Suprapubic skin (tissue), 4 donors: ENCODE results near the gene ADGRD1. TPM values are rescaled to one million over a fixed set of nuclear protein-coding genes. Genes with fewer than 3 reads are reported as not detected.

ENCODE experiments used
- DNase-seq, 2 donors: peaks; one replicate each; pipeline ENCODE4 v3.0.0-alpha.2; 2019; ENCODE audit warnings: low spot score in 2 of 2
- H3K27ac ChIP-seq: fragments of 200-600 bp; sonication (generic); one replicate; pipeline ENCODE4 v1.5.1; 2019
- H3K27me3 ChIP-seq: fragments of 200-600 bp; sonication (generic); one replicate; pipeline ENCODE4 v1.5.1; 2019
- H3K36me3 ChIP-seq: fragments of 200-600 bp; sonication (generic); one replicate; pipeline ENCODE4 v1.5.1; 2019
- H3K4me1 ChIP-seq: fragments of 200-600 bp; sonication (generic); one replicate; pipeline ENCODE4 v1.5.1; 2019
- H3K4me3 ChIP-seq: fragments of 200-600 bp; sonication (generic); one replicate; pipeline ENCODE4 v1.5.1; 2019; ENCODE audit warnings: mild to moderate bottlenecking
- H3K9me3 ChIP-seq: fragments of 200-600 bp; sonication (generic); one replicate; pipeline ENCODE4 v1.5.1; 2019
- CTCF ChIP-seq, 2 donors: fragments of 200-600 bp in 1 of 2; fragments of 450-650 bp in 1 of 2; sonication (generic) in 1 of 2; IDR thresholded peaks; one replicate each; pipeline ENCODE4 v1.5.1; 2016 to 2019; ENCODE audit warnings: antibody characterized with exemption in 2 of 2, mild to moderate bottlenecking in 1 of 2, moderate library complexity in 1 of 2
- EP300 ChIP-seq: sonication (generic); formaldehyde crosslinking; IDR thresholded peaks from one replicate; pipeline ENCODE4 v1.6.1; 2017; ENCODE audit warnings: antibody characterized with exemption
- POLR2A ChIP-seq, 2 donors: fragments of 450-650 bp; IDR thresholded peaks; one replicate each; pipeline ENCODE4 v1.6.1; 2017; ENCODE audit warnings: antibody characterized with exemption in 2 of 2, mild to moderate bottlenecking in 2 of 2, moderate library complexity in 2 of 2
- POLR2AphosphoS5 ChIP-seq, 3 donors: sonication (generic); formaldehyde crosslinking; IDR thresholded peaks; one replicate each; pipeline ENCODE4 v1.6.1; 2017; ENCODE audit warnings: antibody characterized with exemption in 3 of 3
- WGBS: methylation state at CpG from one replicate; pipeline ENCODE4 v1.1.5; 2018; 5-methylcytosine and 5-hydroxymethylcytosine counted together
- total RNA-seq, 4 donors: library from RNA; depleted of rRNA; stranded (reverse); fragments of >200 nt; gene quantifications; one replicate each; pipeline ENCODE4 v1.1.0, GENCODE V29; 2016

Gene ADGRD1
- total RNA-seq, 4 donors from 2014 or later = 4.2 to 12.4 (median 10.4) TPM

GRCh38 chr12:131091976-131092691 lies 138.4 kb downstream of the ADGRD1 start:
- Histone ChIP-seq H3K27me3 (peaks cover 11% of the 10 kb centered on the region), H3K27ac (no peak overlapping the region), H3K36me3 (no peaks in the 10 kb centered on the region), H3K9me3 (no peaks in the 10 kb centered on the region), H3K4me1 (peaks cover 10% of the 10 kb centered on the region), H3K4me3 (no peak overlapping the region)
- no peak for TF ChIP-seq POLR2AphosphoS5 (IDR thresholded peaks at IDR 0.05)
- TF ChIP-seq CTCF (IDR thresholded peaks at IDR 0.05) = no peak
- TF ChIP-seq EP300 = no peak
- no peak for TF ChIP-seq POLR2A (IDR thresholded peaks at IDR 0.05)
- WGBS = 75% methylated on average over 15 of the region's 18 CpGs
- peak; percentile 50 to 75 for DNase-seq

- no peaks in the 10 kb centered on the region for H3K36me3 ChIP-seq
- H3K27ac ChIP-seq = no peak overlapping the region
- WGBS = 64% methylated on average over 12 of the region's 21 CpGs
- H3K27me3 ChIP-seq = peaks cover 17% of the 10 kb centered on the region
- no peaks in the 10 kb centered on the region for H3K9me3 ChIP-seq
- DNase-seq = peak; percentile 55 to 69
- no peak for TF ChIP-seq POLR2A (IDR thresholded peaks at IDR 0.05)
- no peak for TF ChIP-seq EP300
- TF ChIP-seq CTCF (IDR thresholded peaks at IDR 0.05) = no peak
- TF ChIP-seq POLR2AphosphoS5 (IDR thresholded peaks at IDR 0.05) = no peak
- H3K4me3 ChIP-seq = no peak overlapping the region
- H3K4me1 ChIP-seq = peaks cover 10% of the 10 kb centered on the region
Measured at GRCh38 chr12:131092901-131093603, 139.3 kb downstream of the ADGRD1 start.

GRCh38 chr12:131093604-131093955 lies 139.9 kb downstream of the ADGRD1 start:
- H3K27me3 ChIP-seq = peaks cover 17% of the 10 kb centered on the region
- H3K4me3 ChIP-seq = no peak overlapping the region
- TF ChIP-seq EP300 (no peak), POLR2AphosphoS5 (IDR thresholded peaks at IDR 0.05) (no peak), POLR2A (IDR thresholded peaks at IDR 0.05) (no peak), CTCF (IDR thresholded peaks at IDR 0.05) (no peak)
- peaks cover 10% of the 10 kb centered on the region for H3K4me1 ChIP-seq
- peak in 1 of 2 donors; percentile 66 for DNase-seq
- no peaks in the 10 kb centered on the region for H3K36me3 ChIP-seq
- WGBS = 40% methylated on average over 1 of the region's 5 CpGs
- H3K9me3 ChIP-seq = no peaks in the 10 kb centered on the region
- no peak overlapping the region for H3K27ac ChIP-seq

GRCh38 chr12:131093971-131094830 lies 140.5 kb downstream of the ADGRD1 start:
- Histone ChIP-seq H3K9me3 (no peaks in the 10 kb centered on the region), H3K27me3 (peaks cover 17% of the 10 kb centered on the region), H3K27ac (no peak overlapping the region), H3K4me1 (peaks cover 10% of the 10 kb centered on the region), H3K36me3 (no peaks in the 10 kb centered on the region), H3K4me3 (no peak overlapping the region)
- WGBS = 92% methylated on average over 7 of the region's 11 CpGs
- TF ChIP-seq POLR2AphosphoS5 (IDR thresholded peaks at IDR 0.05) (no peak), EP300 (no peak), CTCF (IDR thresholded peaks at IDR 0.05) (no peak), POLR2A (IDR thresholded peaks at IDR 0.05) (no peak)
- DNase-seq = peak; percentile 57 to 59
